ENCODE results near the gene VAC14.
"Not testable (repeated sequence)": the region's sequence is repeated elsewhere in the genome, so short reads cannot be mapped to it uniquely, and the experiment has no call there.

The VAC14 gene

GRCh38 chr16:70800781-70801480 is at the start of gene VAC14:
VAC14 (minus strand) TSS chr16:70801158; CDS start chr16:70800900, 258 bp downstream.
- DNase-seq = peak; percentile 79 to 98 (median 88)
- intact Hi-C loops (cut with DNase I) = no loop called here

GRCh38 chr16:70823498-70824118 is 22.6 kb upstream of the VAC14 start:
- DNase-seq; intact Hi-C loops (cut with DNase I): not testable (repeated sequence)

- intact Hi-C loops (cut with DNase I); DNase-seq: not testable (repeated sequence)
These were observed 21.8 kb upstream of the VAC14 start for GRCh38 chr16:70822734-70823133.

DNA sequence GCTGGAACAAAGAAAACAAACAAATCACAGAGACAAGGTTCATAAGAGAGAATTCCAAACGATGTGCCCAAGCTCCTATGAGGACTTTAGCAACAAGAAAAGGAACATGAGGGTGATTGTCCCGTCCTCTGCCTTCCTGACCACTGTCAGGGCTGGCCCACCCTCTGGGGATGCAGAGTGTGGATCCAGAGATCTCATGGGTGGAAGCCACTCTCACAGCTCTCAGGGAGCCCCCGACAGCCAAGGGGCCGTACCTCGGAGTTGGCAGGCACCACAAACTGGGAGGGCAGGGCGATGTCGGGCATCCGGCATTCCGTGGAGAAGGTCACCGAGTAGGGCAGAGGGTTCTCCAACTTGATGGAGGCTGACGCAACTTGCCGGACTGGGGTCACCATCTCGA is 17.1 kb upstream of the VAC14 start:
- intact Hi-C loops (cut with DNase I); DNase-seq: not testable (repeated sequence)

DNA sequence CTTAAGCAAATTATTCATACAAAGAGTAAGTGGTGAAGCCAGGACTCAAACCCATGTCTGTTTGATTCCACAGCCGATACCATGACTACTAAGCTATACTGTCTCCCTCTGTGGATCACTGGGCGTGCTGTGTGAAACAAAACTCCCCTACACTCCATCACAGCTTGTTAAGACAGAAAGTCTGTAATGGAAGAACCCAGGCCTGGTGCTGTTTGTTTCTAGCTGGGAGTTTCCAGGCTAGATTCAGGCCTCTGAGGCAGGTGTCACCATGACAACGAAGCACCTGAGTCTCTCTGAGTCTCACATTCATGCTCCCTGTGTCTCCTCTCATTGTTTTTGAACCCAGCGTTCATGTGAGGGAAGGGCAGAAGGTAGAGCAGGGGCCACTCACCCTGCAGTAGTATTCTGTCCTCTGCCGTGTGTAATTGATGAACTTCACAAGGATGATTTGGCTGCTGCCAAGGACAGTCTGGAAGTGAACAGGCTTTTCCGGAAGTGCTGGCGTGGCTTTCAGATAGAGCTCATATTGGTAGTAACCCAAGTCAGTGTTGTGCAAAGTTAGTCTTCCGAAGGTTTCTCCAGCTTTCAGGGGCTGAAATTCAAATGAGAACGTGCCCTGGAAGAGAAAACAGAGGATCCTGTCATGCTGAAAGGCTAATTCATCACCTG is 8.6 kb upstream of the VAC14 start:
- no peak for DNase-seq
- intact Hi-C loops (cut with DNase I) = no loop called here

DNA sequence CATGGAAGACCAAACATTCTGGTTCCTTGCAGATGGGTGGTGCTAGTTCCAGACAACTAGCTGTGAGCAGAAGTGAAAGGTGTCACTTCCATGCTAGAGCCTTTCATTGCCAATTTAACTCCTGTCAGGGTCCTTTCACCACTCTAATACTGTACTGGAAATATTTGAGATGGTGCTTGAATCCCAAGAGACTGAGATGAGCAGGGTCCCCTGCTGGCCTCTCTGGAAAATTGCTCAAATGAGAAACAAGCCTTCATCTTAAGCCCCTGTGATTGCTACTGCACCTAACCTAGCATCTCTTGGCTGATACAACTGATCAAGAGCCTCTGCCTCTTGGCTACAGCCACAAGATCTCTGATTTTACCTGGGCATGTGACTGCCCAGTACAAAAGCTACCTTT is 7.4 kb upstream of the VAC14 start:
- intact Hi-C loops (cut with DNase I) = no loop called here
- DNase-seq = no peak

- DNase-seq = no peak
- intact Hi-C loops (cut with DNase I) = no loop called here
These were observed 4.8 kb upstream of the VAC14 start for GRCh38 chr16:70805787-70806186.

- intact Hi-C loops (cut with DNase I) = no loop called here
- DNase-seq = no peak
These were observed 4.4 kb upstream of the VAC14 start for GRCh38 chr16:70805380-70805779.

- no peak for DNase-seq
- intact Hi-C loops (cut with DNase I) = no loop called here
These were observed 3.8 kb upstream of the VAC14 start for GRCh38 chr16:70804734-70805169.

- intact Hi-C loops (cut with DNase I) = no loop called here
- DNase-seq = no peak
These were observed 3.3 kb upstream of the VAC14 start for GRCh38 chr16:70804153-70804733.

DNA sequence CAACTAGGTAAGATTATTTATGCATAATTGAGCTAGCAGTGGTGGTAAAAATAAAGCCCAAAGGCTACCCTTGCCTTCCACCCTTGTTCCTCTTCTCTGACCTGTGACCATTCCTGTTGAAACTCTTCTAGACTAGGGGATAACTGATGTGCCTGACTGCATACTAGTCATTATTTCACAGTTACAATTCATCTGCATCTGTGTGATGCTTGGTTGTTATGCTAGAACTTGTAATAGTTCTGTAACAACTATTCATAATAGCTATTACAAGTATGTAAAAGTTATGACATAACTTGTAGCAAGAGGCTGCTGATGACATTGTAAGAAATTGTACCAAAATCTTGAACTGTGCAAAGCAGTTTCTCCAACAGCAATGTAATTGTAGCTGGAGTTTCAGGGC is 2.4 kb upstream of the VAC14 start:
- no peak for DNase-seq
- intact Hi-C loops (cut with DNase I) = no loop called here

GRCh38 chr16:70801611-70802010 is 653 bp upstream of the VAC14 start:
- DNase-seq = no peak
- intact Hi-C loops (cut with DNase I) = no loop called here

GRCh38 chr16:70800311-70800710 is 647 bp downstream of the VAC14 start:
- DNase-seq = no peak
- intact Hi-C loops (cut with DNase I) = no loop called here

- no peak for DNase-seq
- intact Hi-C loops (cut with DNase I) = no loop called here
These were observed 4.7 kb downstream of the VAC14 start for GRCh38 chr16:70796301-70796700.

- DNase-seq = no peak
- intact Hi-C loops (cut with DNase I) = no loop called here
These were observed 5.6 kb downstream of the VAC14 start for GRCh38 chr16:70795296-70795912.

DNA sequence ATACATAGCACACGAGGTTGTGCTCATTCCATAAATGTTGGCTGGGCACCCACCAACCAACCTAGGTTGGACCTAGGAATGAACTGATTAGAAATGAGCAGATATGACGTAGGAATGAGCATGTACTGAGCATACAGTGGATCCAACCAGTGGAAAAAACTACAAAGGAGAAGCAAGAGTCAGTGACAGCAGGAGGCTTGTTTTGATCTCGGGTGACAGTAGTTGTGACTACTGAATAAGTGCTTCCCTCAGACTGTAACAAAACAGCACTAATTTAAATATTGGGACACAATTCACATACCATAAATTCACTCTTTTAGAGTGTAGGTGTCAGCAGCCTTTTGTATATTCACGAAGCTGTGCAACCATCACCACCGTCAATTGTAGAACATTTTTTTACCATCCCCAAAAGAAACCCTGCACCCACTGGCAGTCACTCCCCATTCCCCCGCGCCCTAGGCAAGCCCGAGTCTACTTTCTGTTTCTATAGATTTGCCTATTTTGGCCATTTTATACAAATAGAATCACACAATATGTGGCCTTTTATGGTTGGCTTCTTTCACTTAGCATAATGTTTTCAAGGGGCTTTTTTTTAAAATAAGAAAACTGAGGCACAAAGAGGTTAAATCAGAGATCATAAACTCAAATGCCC is 7.0 kb downstream of the VAC14 start:
- intact Hi-C loops (cut with DNase I) = no loop called here
- DNase-seq = no peak

GRCh38 chr16:70790815-70791214 is 10.1 kb downstream of the VAC14 start:
- intact Hi-C loops (cut with DNase I) = no loop called here
- no peak for DNase-seq

GRCh38 chr16:70789595-70790447 is 11.1 kb downstream of the VAC14 start:
- no peak for DNase-seq
- intact Hi-C loops (cut with DNase I) = no loop called here

All from posterior cingulate gyrus (tissue), 11 donors.